Measurements from ENCODE around the gene NANS. TPM values are rescaled to one million over a fixed set of nuclear protein-coding genes. Genes with fewer than 3 reads are reported as not detected.

The NANS gene, protein sequence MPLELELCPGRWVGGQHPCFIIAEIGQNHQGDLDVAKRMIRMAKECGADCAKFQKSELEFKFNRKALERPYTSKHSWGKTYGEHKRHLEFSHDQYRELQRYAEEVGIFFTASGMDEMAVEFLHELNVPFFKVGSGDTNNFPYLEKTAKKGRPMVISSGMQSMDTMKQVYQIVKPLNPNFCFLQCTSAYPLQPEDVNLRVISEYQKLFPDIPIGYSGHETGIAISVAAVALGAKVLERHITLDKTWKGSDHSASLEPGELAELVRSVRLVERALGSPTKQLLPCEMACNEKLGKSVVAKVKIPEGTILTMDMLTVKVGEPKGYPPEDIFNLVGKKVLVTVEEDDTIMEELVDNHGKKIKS
- total RNA-seq (2022; extraction: Qiagen RNA extraction; ENCODE audit: low read depth), result 58.2 to 75.7 TPM (median 70.2 TPM) in 5 replicates

GRCh38 chr9:98056269-98057137 lies at the start of gene NANS:
NANS (plus strand) TSS chr9:98056732; CDS start chr9:98056809, 77 bp downstream.

DNA sequence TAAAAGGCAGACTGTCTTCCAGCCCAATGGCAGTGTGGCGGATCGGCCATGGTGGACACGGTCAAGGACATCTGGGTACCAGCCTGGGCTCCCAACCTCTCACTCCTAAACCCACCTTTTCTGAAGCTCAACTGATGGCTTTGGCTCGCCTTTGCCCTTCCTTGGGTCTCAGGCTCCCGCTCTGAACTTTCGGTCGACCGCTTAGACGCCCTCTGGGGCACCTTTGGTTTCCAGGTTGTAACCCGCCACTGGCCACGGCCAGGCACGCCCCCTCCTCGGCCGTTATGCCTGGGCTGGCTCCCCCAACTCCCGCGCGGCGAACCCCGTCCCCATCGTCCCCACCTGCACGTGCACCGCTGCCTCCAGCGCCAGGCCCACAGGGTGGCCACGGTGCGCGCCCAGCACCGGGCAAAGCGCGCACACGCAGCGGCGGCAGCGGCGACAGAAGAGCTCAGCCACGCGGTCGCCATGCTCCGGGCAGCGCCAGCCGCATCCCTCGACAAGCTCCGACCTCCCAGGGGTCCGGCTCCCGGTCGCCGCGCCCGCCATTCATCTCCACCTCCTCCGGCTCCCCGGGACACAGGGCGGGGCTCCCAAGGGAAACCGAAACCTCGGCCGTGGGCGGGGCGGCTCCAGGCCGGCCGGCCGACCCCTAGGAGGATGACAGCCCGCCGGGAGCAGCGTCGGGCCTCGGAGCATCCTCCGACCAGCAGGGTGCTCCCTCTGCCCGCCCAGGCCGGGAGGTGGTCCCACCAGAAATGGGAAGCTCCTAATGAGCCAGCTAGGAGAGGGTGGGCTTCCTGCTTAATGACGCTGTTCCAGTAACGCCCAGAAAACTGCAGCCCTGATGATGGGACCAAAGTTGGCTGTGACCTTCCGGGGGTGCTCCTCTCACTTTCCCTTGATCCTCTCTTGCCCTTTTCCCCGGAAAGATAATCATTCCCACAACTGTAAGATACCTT lies 62.4 kb downstream of the NANS start, which contains the start of gene TRIM14:
TSS of gene TRIM14 (minus strand) at position 583 of the 962 bp plus-strand sequence. CDS start at position 549, 34 bp downstream.

Other genes with a start within 250 kb of the NANS start
- 2.8 to 4.3 TPM (median 4.2 TPM) in 5 replicates for gene FOXE1, start 203.5 kb upstream of the NANS start, total RNA-seq (2022; extraction: Qiagen RNA extraction; ENCODE audit: low read depth)
- 11.7 to 14.6 TPM (median 14.1 TPM) in 5 replicates for gene TRMO, start 134.2 kb upstream of the NANS start, total RNA-seq (2022; extraction: Qiagen RNA extraction; ENCODE audit: low read depth)
- gene HEMGN, start 118.6 kb upstream of the NANS start, total RNA-seq (2022; extraction: Qiagen RNA extraction; ENCODE audit: low read depth), result not detected in 5 replicates
- gene ANP32B, start 73.4 kb upstream of the NANS start, total RNA-seq (2022; extraction: Qiagen RNA extraction; ENCODE audit: low read depth), result 278 to 347 TPM (median 327 TPM) in 5 replicates
- gene TRIM14, start 62.5 kb downstream of the NANS start, total RNA-seq (2022; extraction: Qiagen RNA extraction; ENCODE audit: low read depth), result 9.8 to 13.4 TPM (median 13.3 TPM) in 5 replicates
- gene CORO2A, start 135.9 kb downstream of the NANS start, total RNA-seq (2022; extraction: Qiagen RNA extraction; ENCODE audit: low read depth), result 0.35 to 0.69 TPM (median 0.53 TPM) in 5 replicates
- gene TBC1D2, start 198.9 kb downstream of the NANS start, total RNA-seq (2022; extraction: Qiagen RNA extraction; ENCODE audit: low read depth), result 6.9 to 10.5 TPM (median 9.1 TPM) in 5 replicates

Data from A549 treated with RU486 at 1 μM for 4 hours (cell line).